HG02938 (cell line): ENCODE measurements around the gene GINS2.

ENCODE experiments used
- ATAC-seq: cut with Tn5 transposase; IDR thresholded peaks from one replicate; pipeline ENCODE4 v1.9.1; 2021; ENCODE audit warnings: mild to moderate bottlenecking, moderate library complexity; ENCODE audit not compliant: unreplicated experiment

The GINS2 gene

GRCh38 chr16:85628265-85628556 is 60.5 kb downstream of the GINS2 start:
- ATAC-seq: no peak

GRCh38 chr16:85627526-85628264 is 61.1 kb downstream of the GINS2 start:
- no peak for ATAC-seq

GRCh38 chr16:85627089-85627488 is 61.7 kb downstream of the GINS2 start:
- ATAC-seq: no peak
